Hepatocyte (in vitro differentiated cells): ENCODE results near the gene ZFYVE19.

Source experiments
- EZH2 ChIP-seq: fragments of 200-600 bp; sonication (generic); IDR thresholded peaks from 2 replicates; pipeline ENCODE4 v1.6.1; 2016; ENCODE audit warnings: antibody characterized with exemption, mild to moderate bottlenecking, borderline replicate concordance
- EZH2phosphoT487 ChIP-seq: fragments of 200-600 bp; sonication (generic); IDR thresholded peaks from one replicate; pipeline ENCODE4 v1.6.1; 2018; ENCODE audit warnings: antibody characterized with exemption, mild to moderate bottlenecking, low read depth, moderate library complexity; ENCODE audit not compliant: unreplicated experiment, severe bottlenecking
- TF ChIP-seq, protein P1 (sequence below): fragments of 200-600 bp; sonication (generic); IDR thresholded peaks from 2 replicates; pipeline ENCODE4 v1.5.1; 2016; ENCODE audit warnings: antibody characterized with exemption, mild to moderate bottlenecking; ENCODE audit not compliant: poor library complexity

- TF ChIP-seq, protein P1, sequence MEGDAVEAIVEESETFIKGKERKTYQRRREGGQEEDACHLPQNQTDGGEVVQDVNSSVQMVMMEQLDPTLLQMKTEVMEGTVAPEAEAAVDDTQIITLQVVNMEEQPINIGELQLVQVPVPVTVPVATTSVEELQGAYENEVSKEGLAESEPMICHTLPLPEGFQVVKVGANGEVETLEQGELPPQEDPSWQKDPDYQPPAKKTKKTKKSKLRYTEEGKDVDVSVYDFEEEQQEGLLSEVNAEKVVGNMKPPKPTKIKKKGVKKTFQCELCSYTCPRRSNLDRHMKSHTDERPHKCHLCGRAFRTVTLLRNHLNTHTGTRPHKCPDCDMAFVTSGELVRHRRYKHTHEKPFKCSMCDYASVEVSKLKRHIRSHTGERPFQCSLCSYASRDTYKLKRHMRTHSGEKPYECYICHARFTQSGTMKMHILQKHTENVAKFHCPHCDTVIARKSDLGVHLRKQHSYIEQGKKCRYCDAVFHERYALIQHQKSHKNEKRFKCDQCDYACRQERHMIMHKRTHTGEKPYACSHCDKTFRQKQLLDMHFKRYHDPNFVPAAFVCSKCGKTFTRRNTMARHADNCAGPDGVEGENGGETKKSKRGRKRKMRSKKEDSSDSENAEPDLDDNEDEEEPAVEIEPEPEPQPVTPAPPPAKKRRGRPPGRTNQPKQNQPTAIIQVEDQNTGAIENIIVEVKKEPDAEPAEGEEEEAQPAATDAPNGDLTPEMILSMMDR = no peak
- TF ChIP-seq EZH2phosphoT487 = no peak
- no peak for TF ChIP-seq EZH2
Observed at GRCh38 chr15:40807888-40808461, 1.1 kb downstream of the ZFYVE19 start.
